Endothelial cell of umbilical vein (primary cell): ENCODE data around the gene C9orf153.

Experiments
- CTCF ChIP-seq, 2 donors: IDR thresholded peaks; 1 replicate in 1 of 2; 2 replicates in 1 of 2; pipeline ENCODE4 v1.5.1; 2011; ENCODE audit warnings: low read length in 2 of 2, mild to moderate bottlenecking in 2 of 2, moderate library complexity in 2 of 2, control low read depth in 1 of 2, inconsistent platforms in 1 of 2, low read depth in 1 of 2; ENCODE audit not compliant: insufficient read depth in 1 of 2; ENCODE audit errors: extremely low read depth in 1 of 2
- EZH2 ChIP-seq: IDR thresholded peaks from 2 replicates; pipeline ENCODE4 v1.6.1; 2012; ENCODE audit warnings: borderline replicate concordance, low read depth, mild to moderate bottlenecking, moderate library complexity, low read length, inconsistent platforms; ENCODE audit not compliant: severe bottlenecking
- FOS ChIP-seq: IDR thresholded peaks from 2 replicates; pipeline ENCODE4 v1.6.1; 2011; ENCODE audit warnings: mild to moderate bottlenecking, low read length, moderate library complexity, borderline replicate concordance; ENCODE audit not compliant: insufficient read depth
- GATA2 ChIP-seq: IDR thresholded peaks from 2 replicates; pipeline ENCODE4 v1.7.0; 2011; ENCODE audit warnings: low read depth, mild to moderate bottlenecking, moderate library complexity, mixed read lengths, low read length; ENCODE audit not compliant: insufficient read length, insufficient read depth
- JUN ChIP-seq: IDR thresholded peaks from 2 replicates; pipeline ENCODE4 v1.6.1; 2011; ENCODE audit warnings: borderline replicate concordance, low read depth; ENCODE audit not compliant: insufficient read length, insufficient read depth
- MAX ChIP-seq: IDR thresholded peaks from 2 replicates; pipeline ENCODE4 v1.6.1; 2011; ENCODE audit not compliant: insufficient read depth, insufficient read length
- MYC ChIP-seq: IDR thresholded peaks from one replicate; pipeline ENCODE4 v1.6.1; 2011; ENCODE audit warnings: mild to moderate bottlenecking, low read depth, low read length
- POLR2A ChIP-seq: IDR thresholded peaks from 2 replicates; pipeline ENCODE4 v1.6.1; 2012; ENCODE audit warnings: low read depth, mild to moderate bottlenecking, control low read depth, low read length
- POLR2AphosphoS5 ChIP-seq: IDR thresholded peaks from 2 replicates; pipeline ENCODE4 v1.6.1; 2012; ENCODE audit warnings: low read depth, mild to moderate bottlenecking, control low read depth, low read length, moderate library complexity; ENCODE audit not compliant: insufficient read depth

GRCh38 chr9:86230858-86231257 lies 28.6 kb downstream of the C9orf153 start:
- TF ChIP-seq EZH2: no peak
- TF ChIP-seq CTCF (IDR thresholded peaks at IDR 0.05; ENCODE audit: extremely low read depth in 1 of 2, insufficient read depth in 1 of 2, low read depth in 1 of 2, low read length in 2 of 2): no peak
- no peak for TF ChIP-seq MAX
- TF ChIP-seq POLR2AphosphoS5: no peak
- no peak for TF ChIP-seq POLR2A
- TF ChIP-seq JUN: no peak
- no peak for TF ChIP-seq FOS
- TF ChIP-seq GATA2: no peak
- TF ChIP-seq MYC: no peak
